Measurements from ENCODE around the gene RACK1.

The RACK1 gene

GRCh38 chr5:181241393-181241975, 2.2 kb downstream of the RACK1 start:
- TF ChIP-seq CTCF (IDR thresholded peaks at IDR 0.05) = no peak

DNA sequence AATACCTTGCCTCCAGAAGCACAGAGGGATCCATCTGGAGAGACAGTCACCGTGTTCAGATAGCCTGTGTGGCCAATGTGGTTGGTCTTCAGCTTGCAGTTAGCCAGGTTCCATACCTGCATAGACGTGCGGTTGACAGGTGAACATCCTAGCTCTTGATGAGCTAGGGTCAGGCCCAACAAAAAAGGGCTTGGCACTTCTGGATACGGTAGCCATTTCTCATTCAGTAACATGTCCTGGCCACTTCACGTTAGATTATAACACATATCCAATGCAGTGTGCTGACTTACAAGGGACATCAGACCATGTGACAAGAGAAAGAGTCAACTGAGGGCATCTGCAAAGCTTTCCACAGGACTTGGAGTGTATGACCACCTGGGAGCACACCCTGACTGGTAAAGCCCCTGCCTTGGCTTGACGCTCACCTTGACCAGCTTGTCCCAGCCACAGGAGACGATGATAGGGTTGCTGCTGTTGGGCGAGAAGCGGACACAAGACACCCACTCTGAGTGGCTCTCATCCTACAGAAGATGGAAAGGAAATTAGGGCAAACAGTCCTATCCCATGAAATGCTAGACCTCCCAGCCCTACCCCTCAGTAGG, 4.5 kb downstream of the RACK1 start:
- TF ChIP-seq CTCF (IDR thresholded peaks at IDR 0.05) = no peak

GRCh38 chr5:181237729-181238385, 5.8 kb downstream of the RACK1 start:
- no peak for TF ChIP-seq CTCF (IDR thresholded peaks at IDR 0.05)

GRCh38 chr5:181236954-181237641, 6.6 kb downstream of the RACK1 start:
- no peak for TF ChIP-seq CTCF (IDR thresholded peaks at IDR 0.05)

DNA sequence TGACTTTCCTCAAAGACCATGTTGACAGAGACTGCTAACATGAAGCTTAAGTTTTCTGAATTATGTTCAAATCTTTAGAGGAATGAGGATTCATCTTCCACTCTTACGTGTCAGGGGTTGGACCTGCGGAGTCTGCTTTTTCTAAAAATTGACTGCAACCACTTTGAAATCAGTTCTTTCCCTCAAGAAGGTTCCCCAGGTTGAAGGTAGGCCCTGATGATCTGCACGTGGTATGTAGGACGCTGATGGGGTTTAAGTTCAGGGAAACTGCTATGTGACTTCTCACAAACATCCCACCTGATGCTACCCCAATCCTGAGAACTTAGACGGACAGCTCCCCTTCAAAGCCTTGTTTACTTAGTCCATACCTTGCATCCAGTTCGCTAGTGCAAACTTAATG, 7.2 kb downstream of the RACK1 start:
- TF ChIP-seq CTCF (IDR thresholded peaks at IDR 0.05) = no peak

DNA sequence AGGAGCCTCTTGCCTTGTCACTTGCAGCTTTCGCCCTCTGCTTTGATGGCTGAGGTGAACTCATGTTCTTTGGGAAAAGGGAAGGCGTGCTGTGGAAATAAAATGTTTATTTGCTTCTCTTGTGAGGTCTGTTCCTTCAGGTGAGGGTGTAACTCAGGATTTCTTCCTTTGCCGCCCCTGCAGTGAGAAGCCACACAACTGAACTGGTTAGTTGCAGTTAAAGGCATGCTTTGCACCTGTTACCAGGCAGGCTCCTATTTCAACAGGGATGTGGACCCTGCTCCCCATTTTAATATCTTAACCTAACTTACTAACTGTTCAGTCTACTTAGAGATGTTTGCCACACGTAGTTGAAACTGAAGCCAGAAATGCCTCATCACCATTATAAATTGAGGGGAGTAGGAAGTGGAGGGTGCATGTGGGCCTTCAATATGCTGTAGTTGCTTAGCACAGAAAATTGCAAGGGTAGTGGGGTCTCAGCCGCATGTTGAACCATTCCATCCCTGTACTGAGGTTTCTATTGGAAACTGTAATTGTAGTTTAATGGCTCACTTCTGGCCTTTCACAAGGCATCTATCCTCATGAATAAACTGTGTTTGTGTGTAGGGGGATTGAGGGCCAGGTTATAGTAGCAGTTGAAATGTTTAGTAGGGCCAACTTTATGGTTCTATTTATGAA, 7.9 kb downstream of the RACK1 start:
- no peak for TF ChIP-seq CTCF (IDR thresholded peaks at IDR 0.05)

GRCh38 chr5:181235323-181235688, 8.4 kb downstream of the RACK1 start:
- TF ChIP-seq CTCF (IDR thresholded peaks at IDR 0.05) = no peak

All from LNCAP (cell line).